ENCODE data around the gene SDSL. TPM values are rescaled to one million over a fixed set of nuclear protein-coding genes. Genes with fewer than 3 reads are reported as not detected.

Gene SDSL
- total RNA-seq, 1 experiment from 2014 or later: 0.52 TPM

- ChIA-PET POLR2A (interaction anchor here (0.6 to 1.2 kb wide), 2 partner anchors 42 to 932 kb away, joined by 3 to 4 read pairs; no protein-coding TSS in a partner anchor), CTCF (interaction anchor here (1.0 to 7.2 kb wide), 6 partner anchors 9 to 345 kb away, joined by 3 to 89 read pairs (median 4); partner anchors contain the start of gene SLC8B1)
- H3K27ac Mint-ChIP-seq: no peak overlapping the region
- no peak for TF ChIP-seq CREM (CRISPR knock-in tag; IDR thresholded peaks at IDR 0.05)
- TF ChIP-seq OVOL2 (CRISPR knock-in tag; IDR thresholded peaks at IDR 0.05; ENCODE audit: borderline replicate concordance): no peak
- no peak for TF ChIP-seq PRRX2 (CRISPR knock-in tag; IDR thresholded peaks at IDR 0.05)
- TF ChIP-seq E2F1 (CRISPR knock-in tag; IDR thresholded peaks at IDR 0.05): no peak
- no peak for TF ChIP-seq CREB1 (CRISPR knock-in tag; IDR thresholded peaks at IDR 0.05)
- no peak for TF ChIP-seq ATF3 (CRISPR knock-in tag; conservative IDR thresholded peaks at IDR 0.05)
- no peak for TF ChIP-seq ZNF423 (CRISPR knock-in tag; IDR thresholded peaks at IDR 0.05)
- TF ChIP-seq ZNF671 (CRISPR knock-in tag; IDR thresholded peaks at IDR 0.05): no peak
- TF ChIP-seq EMX1 (CRISPR knock-in tag; IDR thresholded peaks at IDR 0.05): no peak
- TF ChIP-seq MXD4 (CRISPR knock-in tag; IDR thresholded peaks at IDR 0.05; ENCODE audit: borderline replicate concordance): no peak
- TF ChIP-seq, protein P1, sequence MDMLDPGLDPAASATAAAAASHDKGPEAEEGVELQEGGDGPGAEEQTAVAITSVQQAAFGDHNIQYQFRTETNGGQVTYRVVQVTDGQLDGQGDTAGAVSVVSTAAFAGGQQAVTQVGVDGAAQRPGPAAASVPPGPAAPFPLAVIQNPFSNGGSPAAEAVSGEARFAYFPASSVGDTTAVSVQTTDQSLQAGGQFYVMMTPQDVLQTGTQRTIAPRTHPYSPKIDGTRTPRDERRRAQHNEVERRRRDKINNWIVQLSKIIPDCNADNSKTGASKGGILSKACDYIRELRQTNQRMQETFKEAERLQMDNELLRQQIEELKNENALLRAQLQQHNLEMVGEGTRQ (CRISPR knock-in tag; IDR thresholded peaks at IDR 0.05): no peak
- no peak for TF ChIP-seq ZNF263 (CRISPR knock-in tag; IDR thresholded peaks at IDR 0.05; ENCODE audit: low read depth)
- TF ChIP-seq, protein P2, sequence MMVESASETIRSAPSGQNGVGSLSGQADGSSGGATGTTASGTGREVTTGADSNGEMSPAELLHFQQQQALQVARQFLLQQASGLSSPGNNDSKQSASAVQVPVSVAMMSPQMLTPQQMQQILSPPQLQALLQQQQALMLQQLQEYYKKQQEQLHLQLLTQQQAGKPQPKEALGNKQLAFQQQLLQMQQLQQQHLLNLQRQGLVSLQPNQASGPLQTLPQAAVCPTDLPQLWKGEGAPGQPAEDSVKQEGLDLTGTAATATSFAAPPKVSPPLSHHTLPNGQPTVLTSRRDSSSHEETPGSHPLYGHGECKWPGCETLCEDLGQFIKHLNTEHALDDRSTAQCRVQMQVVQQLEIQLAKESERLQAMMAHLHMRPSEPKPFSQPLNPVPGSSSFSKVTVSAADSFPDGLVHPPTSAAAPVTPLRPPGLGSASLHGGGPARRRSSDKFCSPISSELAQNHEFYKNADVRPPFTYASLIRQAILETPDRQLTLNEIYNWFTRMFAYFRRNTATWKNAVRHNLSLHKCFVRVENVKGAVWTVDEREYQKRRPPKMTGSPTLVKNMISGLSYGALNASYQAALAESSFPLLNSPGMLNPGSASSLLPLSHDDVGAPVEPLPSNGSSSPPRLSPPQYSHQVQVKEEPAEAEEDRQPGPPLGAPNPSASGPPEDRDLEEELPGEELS (CRISPR knock-in tag; IDR thresholded peaks at IDR 0.05): no peak
- no peak for TF ChIP-seq ZMAT4 (CRISPR knock-in tag; IDR thresholded peaks at IDR 0.05)
- TF ChIP-seq, protein P3, sequence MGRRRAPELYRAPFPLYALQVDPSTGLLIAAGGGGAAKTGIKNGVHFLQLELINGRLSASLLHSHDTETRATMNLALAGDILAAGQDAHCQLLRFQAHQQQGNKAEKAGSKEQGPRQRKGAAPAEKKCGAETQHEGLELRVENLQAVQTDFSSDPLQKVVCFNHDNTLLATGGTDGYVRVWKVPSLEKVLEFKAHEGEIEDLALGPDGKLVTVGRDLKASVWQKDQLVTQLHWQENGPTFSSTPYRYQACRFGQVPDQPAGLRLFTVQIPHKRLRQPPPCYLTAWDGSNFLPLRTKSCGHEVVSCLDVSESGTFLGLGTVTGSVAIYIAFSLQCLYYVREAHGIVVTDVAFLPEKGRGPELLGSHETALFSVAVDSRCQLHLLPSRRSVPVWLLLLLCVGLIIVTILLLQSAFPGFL (CRISPR knock-in tag; IDR thresholded peaks at IDR 0.05; ENCODE audit: borderline replicate concordance): no peak
- DNase-seq (ENCODE audit: low spot score) (no peak), ATAC-seq (peak; percentile 10)
- peaks cover 73% of the 10 kb centered on the region for H3K4me1 Mint-ChIP-seq
- 0 out of 2 replicates have a peak overlapping the region, but pooled peaks have one; percentile 62 for H3K4me3 Mint-ChIP-seq
- no peaks in the 10 kb centered on the region for H3K36me3 Mint-ChIP-seq
- no peaks in the 10 kb centered on the region for H3K9me3 Mint-ChIP-seq
- peaks cover 98% of the 10 kb centered on the region for H3K27me3 Mint-ChIP-seq (ENCODE audit: low read depth)
Measured at GRCh38 chr12:113473942-113474341, 51.8 kb downstream of the SDSL start.

- H3K36me3 Mint-ChIP-seq: no peaks in the 10 kb centered on the region
- ATAC-seq (no peak), DNase-seq (ENCODE audit: low spot score) (no peak)
- H3K4me3 Mint-ChIP-seq: peak overlapping the region; percentile 62
- H3K9me3 Mint-ChIP-seq: no peaks in the 10 kb centered on the region
- H3K27me3 Mint-ChIP-seq (ENCODE audit: low read depth): peaks cover 98% of the 10 kb centered on the region
- CTCF ChIA-PET: interaction anchor here (1.0 to 7.2 kb wide), 5 partner anchors 8 to 140 kb away, joined by 3 to 89 read pairs (median 4); partner anchors contain the start of gene SLC8B1
- H3K4me1 Mint-ChIP-seq: peaks cover 78% of the 10 kb centered on the region
- POLR2A ChIA-PET: interaction anchor here (1.2 kb wide), 1 partner anchor 41 kb away, joined by 4 read pairs; no protein-coding TSS in a partner anchor
- H3K27ac Mint-ChIP-seq: no peak overlapping the region
- TF ChIP-seq, protein P4, sequence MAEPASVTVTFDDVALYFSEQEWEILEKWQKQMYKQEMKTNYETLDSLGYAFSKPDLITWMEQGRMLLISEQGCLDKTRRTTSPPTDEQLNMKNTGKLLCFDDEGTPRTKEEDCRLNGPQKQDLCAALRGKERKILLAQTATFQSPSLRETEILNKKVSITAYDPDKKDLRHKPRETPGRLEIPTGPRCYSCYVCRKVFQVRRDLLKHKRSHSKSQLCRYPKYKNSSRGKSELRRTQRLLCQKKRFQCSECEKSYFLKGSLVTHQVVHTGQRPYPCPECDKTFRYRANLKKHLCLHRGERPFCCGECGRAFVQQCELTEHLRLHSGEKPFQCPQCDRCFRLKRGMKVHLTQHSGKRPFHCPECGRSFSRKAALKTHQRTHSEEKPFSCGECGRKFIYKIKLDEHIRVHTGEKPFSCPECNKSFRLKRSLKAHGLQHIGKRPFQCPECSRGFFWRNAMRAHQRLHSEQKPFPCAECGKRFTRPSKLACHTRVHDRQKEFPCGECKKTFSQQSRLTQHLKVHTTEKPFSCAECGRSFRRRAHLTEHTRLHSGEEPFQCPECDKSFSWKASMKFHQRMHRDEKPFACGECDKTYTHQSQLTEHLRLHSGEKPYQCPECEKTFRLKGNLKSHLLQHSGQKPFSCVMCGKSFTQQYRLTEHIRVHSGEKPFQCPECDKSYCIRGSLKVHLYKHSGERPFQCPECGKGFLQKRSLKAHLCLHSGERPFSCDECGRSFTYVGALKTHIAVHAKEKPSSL (CRISPR knock-in tag; conservative IDR thresholded peaks at IDR 0.05): no peak
- TF ChIP-seq, protein P5, sequence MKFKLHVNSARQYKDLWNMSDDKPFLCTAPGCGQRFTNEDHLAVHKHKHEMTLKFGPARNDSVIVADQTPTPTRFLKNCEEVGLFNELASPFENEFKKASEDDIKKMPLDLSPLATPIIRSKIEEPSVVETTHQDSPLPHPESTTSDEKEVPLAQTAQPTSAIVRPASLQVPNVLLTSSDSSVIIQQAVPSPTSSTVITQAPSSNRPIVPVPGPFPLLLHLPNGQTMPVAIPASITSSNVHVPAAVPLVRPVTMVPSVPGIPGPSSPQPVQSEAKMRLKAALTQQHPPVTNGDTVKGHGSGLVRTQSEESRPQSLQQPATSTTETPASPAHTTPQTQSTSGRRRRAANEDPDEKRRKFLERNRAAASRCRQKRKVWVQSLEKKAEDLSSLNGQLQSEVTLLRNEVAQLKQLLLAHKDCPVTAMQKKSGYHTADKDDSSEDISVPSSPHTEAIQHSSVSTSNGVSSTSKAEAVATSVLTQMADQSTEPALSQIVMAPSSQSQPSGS (CRISPR knock-in tag; IDR thresholded peaks at IDR 0.05; ENCODE audit: borderline replicate concordance, low read depth): no peak
- TF ChIP-seq CREB1 (CRISPR knock-in tag; IDR thresholded peaks at IDR 0.05) (no peak), RORB (CRISPR knock-in tag; IDR thresholded peaks at IDR 0.05) (no peak), ELF4 (CRISPR knock-in tag; IDR thresholded peaks at IDR 0.05; ENCODE audit: low read depth) (no peak), CDX4 (CRISPR knock-in tag; IDR thresholded peaks at IDR 0.05; ENCODE audit: borderline replicate concordance) (no peak), SMAD3 (CRISPR knock-in tag; IDR thresholded peaks at IDR 0.05; ENCODE audit: borderline replicate concordance) (no peak), GTF2I (CRISPR knock-in tag; conservative IDR thresholded peaks at IDR 0.05) (no peak), GRHL2 (CRISPR knock-in tag; IDR thresholded peaks at IDR 0.05; ENCODE audit: insufficient replicate concordance, severe bottlenecking) (no peak), SMAD4 (CRISPR knock-in tag; IDR thresholded peaks at IDR 0.05) (no peak)
Measured at GRCh38 chr12:113474635-113475436, 52.7 kb downstream of the SDSL start.
